Fibroblast of the aortic adventitia (primary cell): ENCODE results near the gene MYOC. TPM values are rescaled to one million over a fixed set of nuclear protein-coding genes. Genes with fewer than 3 reads are reported as not detected.

Source experiments
- DNase-seq: peaks from one replicate; pipeline ENCODE4 v3.0.0-alpha.2; 2010; ENCODE audit warnings: low read depth
- H3K4me3 ChIP-seq: 2 replicates; pipeline ENCODE4 v1.5.1; 2011; ENCODE audit warnings: low read depth, mild to moderate bottlenecking, control low read depth, low read length, moderate library complexity
- CTCF ChIP-seq: IDR thresholded peaks from 2 replicates; pipeline ENCODE4 v1.5.1; 2011; ENCODE audit warnings: mild to moderate bottlenecking, low read length, control low read depth, inconsistent platforms; ENCODE audit not compliant: insufficient read depth
- total RNA-seq: library from RNA; depleted of rRNA; stranded (reverse); fragments of >200 nt; gene quantifications from 2 replicates; pipeline ENCODE4 v1.2.3, GENCODE V29; 2012; ENCODE audit warnings: low replicate concordance

MYOC gene
- total RNA-seq, 1 donor = 0.36 TPM

GRCh38 chr1:171641076-171641864, 11.2 kb downstream of the MYOC start:
- TF ChIP-seq CTCF = no peak
- H3K4me3 ChIP-seq = no peak overlapping the region
- no peak for DNase-seq

GRCh38 chr1:171640225-171640624, 12.3 kb downstream of the MYOC start:
- no peak for DNase-seq
- H3K4me3 ChIP-seq = no peak overlapping the region
- TF ChIP-seq CTCF = no peak

GRCh38 chr1:171637928-171638576, 14.4 kb downstream of the MYOC start:
- TF ChIP-seq CTCF = no peak

GRCh38 chr1:171636141-171636540, 16.3 kb downstream of the MYOC start:
- H3K4me3 ChIP-seq = no peak overlapping the region
- DNase-seq = no peak
- no peak for TF ChIP-seq CTCF

More at GRCh38 chr1:171637928-171638576, 14.4 kb downstream of the MYOC start:
- no peak overlapping the region for H3K4me3 ChIP-seq
- DNase-seq = peak; percentile 10

- H3K4me3 ChIP-seq = no peak overlapping the region
- no peak for TF ChIP-seq CTCF
- DNase-seq = no peak
These were observed 16.8 kb downstream of the MYOC start for GRCh38 chr1:171635661-171636060.

GRCh38 chr1:171628225-171628624, 24.3 kb downstream of the MYOC start:
- no peak for DNase-seq
- TF ChIP-seq CTCF = no peak

More at GRCh38 chr1:171628225-171628624, 24.3 kb downstream of the MYOC start:
- H3K4me3 ChIP-seq = no peak overlapping the region
